GM12801 (cell line): Measurements from ENCODE around the gene TBX2.

Experiments
- CTCF ChIP-seq: IDR thresholded peaks from one replicate; pipeline ENCODE4 v1.5.1; 2011; ENCODE audit warnings: control low read depth; ENCODE audit not compliant: insufficient read length; ENCODE audit errors: extremely low read depth

TBX2 gene

GRCh38 chr17:61412860-61413660 lies 13.4 kb downstream of the TBX2 start:
- no peak for TF ChIP-seq CTCF

- no peak for TF ChIP-seq CTCF
Measured at GRCh38 chr17:61413661-61414126, 14.1 kb downstream of the TBX2 start.

GRCh38 chr17:61414141-61414935 lies 14.7 kb downstream of the TBX2 start:
- no peak for TF ChIP-seq CTCF

GRCh38 chr17:61414936-61415251 lies 15.3 kb downstream of the TBX2 start:
- no peak for TF ChIP-seq CTCF

GRCh38 chr17:61415374-61416210 lies 15.9 kb downstream of the TBX2 start:
- no peak for TF ChIP-seq CTCF

- TF ChIP-seq CTCF, result no peak
Measured at GRCh38 chr17:61416211-61416539, 16.5 kb downstream of the TBX2 start.
